Urinary bladder (tissue), 4 donors: ENCODE data around the gene HSD17B12. TPM values are rescaled to one million over a fixed set of nuclear protein-coding genes. Genes with fewer than 3 reads are reported as not detected.
"Not testable (repeated sequence)": the region's sequence is repeated elsewhere in the genome, so short reads cannot be mapped to it uniquely, and the experiment has no call there.

ENCODE experiments used
- DNase-seq: peaks from one replicate; pipeline ENCODE4 v3.0.0-alpha.2; 2015; ENCODE audit errors: extremely low spot score
- H3K27ac ChIP-seq: one replicate; pipeline ENCODE4 v1.5.1; 2013; ENCODE audit warnings: low read depth, mild to moderate bottlenecking, moderate library complexity
- H3K36me3 ChIP-seq: one replicate; pipeline ENCODE4 v1.6.1; 2013; ENCODE audit warnings: mild to moderate bottlenecking, moderate library complexity; ENCODE audit not compliant: insufficient read depth
- H3K4me1 ChIP-seq: one replicate; pipeline ENCODE4 v1.6.1; 2013; ENCODE audit warnings: mild to moderate bottlenecking, moderate library complexity; ENCODE audit not compliant: insufficient read depth
- H3K4me3 ChIP-seq: one replicate; pipeline ENCODE4 v1.5.1; 2013; ENCODE audit warnings: low read depth, low read length
- WGBS: extraction: QIAGEN DNeasy Blood & Tissue Kit; methylation state at CpG from one replicate; pipeline ENCODE4 v1.1.7; 2013; 5-methylcytosine and 5-hydroxymethylcytosine counted together
- polyA plus RNA-seq: library from polyadenylated mRNA; stranded (reverse); fragments of 200-250 nt; gene quantifications from one replicate; pipeline ENCODE4 v1.2.3, GENCODE V29; 2013
- total RNA-seq: library from RNA; depleted of rRNA; stranded (reverse); fragments of >200 nt; gene quantifications from one replicate; pipeline ENCODE4 v1.2.3, GENCODE V29; 2014
- donor health status: healthy with polysubstance abuse.
- donor health status: healthy.

The HSD17B12 gene
- total and polyA plus RNA-seq, 2 donors, result 32.3 to 99.3 TPM

- Histone ChIP-seq H3K4me1 (no peaks in the 10 kb centered on the region), H3K27ac (no peak overlapping the region), H3K36me3 (no peaks in the 10 kb centered on the region), H3K4me3 (no peak overlapping the region)
- no peak for DNase-seq
- WGBS, result 55% methylated on average over 1 of the region's 1 CpG
Measured at GRCh38 chr11:43664295-43664694, 16.2 kb upstream of the HSD17B12 start.

GRCh38 chr11:43671284-43671683, 9.3 kb upstream of the HSD17B12 start:
- WGBS, result 86% methylated on average over 6 of the region's 6 CpGs
- not testable (repeated sequence) for DNase-seq, H3K4me3 ChIP-seq, H3K4me1 ChIP-seq, H3K36me3 ChIP-seq, H3K27ac ChIP-seq

DNA sequence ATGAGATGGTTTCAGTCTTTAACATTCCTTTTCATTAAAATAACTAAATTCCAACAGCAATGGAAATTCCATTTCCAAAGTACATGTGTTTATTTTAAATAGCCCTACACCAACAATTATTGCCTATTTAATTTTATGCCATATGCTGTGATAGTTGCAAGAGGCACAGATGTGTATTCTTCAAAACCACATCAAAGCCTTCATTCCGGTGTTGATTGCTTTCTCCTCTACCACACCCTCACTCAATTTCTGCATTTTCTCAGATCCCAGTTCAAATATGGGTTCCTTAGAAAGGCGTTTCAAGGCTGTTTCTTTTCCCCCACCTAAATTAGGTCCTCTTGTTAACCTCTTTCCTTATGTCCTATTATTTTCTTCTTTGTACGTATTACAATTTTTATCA, 6.0 kb upstream of the HSD17B12 start:
- Histone ChIP-seq H3K4me1 (no peaks in the 10 kb centered on the region), H3K4me3 (no peak overlapping the region), H3K36me3 (no peaks in the 10 kb centered on the region), H3K27ac (no peak overlapping the region)
- DNase-seq, result no peak
- WGBS, result 55% methylated on average over 3 of the region's 3 CpGs

- H3K4me3 ChIP-seq, result no peak overlapping the region
- H3K27ac ChIP-seq, result no peak overlapping the region
- DNase-seq, result no peak
- WGBS, result 46% methylated on average over 2 of the region's 2 CpGs
- no peaks in the 10 kb centered on the region for H3K4me1 ChIP-seq
- H3K36me3 ChIP-seq, result no peaks in the 10 kb centered on the region
Measured at GRCh38 chr11:43676933-43677332, 3.6 kb upstream of the HSD17B12 start.

GRCh38 chr11:43681401-43681942, 934 bp downstream of the HSD17B12 start:
- H3K27ac ChIP-seq, result peak overlapping the region; percentile 93
- WGBS, result 10% methylated on average over 12 of the region's 12 CpGs

GRCh38 chr11:43682081-43682480, 1.5 kb downstream of the HSD17B12 start:
- DNase-seq, H3K4me3 ChIP-seq, H3K27ac ChIP-seq, H3K36me3 ChIP-seq, H3K4me1 ChIP-seq: not testable (repeated sequence)
- 87% methylated on average over 11 of the region's 11 CpGs for WGBS

More at GRCh38 chr11:43681401-43681942, 934 bp downstream of the HSD17B12 start:
- H3K36me3 ChIP-seq, result no peaks in the 10 kb centered on the region
- no peaks in the 10 kb centered on the region for H3K4me1 ChIP-seq
- DNase-seq, result peak; percentile 45
- peak overlapping the region; percentile 71 for H3K4me3 ChIP-seq

DNA sequence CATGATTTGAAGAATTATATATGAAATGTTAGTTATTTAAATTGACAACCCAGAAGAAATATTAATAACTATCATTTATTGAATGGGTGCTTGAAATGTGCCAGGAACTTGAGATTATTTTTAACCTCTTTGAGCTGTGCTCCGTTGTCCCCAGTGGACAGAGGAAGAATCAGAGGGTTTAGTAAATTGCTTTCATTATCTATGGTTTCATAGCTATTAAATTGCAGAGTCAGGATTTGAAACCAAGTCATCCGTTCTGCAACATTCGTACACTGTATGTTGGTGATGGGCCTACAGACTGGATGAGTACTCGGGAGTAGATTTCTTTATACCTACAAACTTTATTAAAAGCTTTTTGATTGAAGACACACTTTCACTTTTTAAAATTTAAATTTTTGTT, 4.9 kb downstream of the HSD17B12 start:
- Histone ChIP-seq H3K27ac (no peak overlapping the region), H3K4me3 (no peak overlapping the region), H3K36me3 (no peaks in the 10 kb centered on the region), H3K4me1 (no peaks in the 10 kb centered on the region)
- DNase-seq, result no peak
- 85% methylated on average over 4 of the region's 4 CpGs for WGBS

GRCh38 chr11:43686207-43686606, 5.7 kb downstream of the HSD17B12 start:
- DNase-seq, result no peak
- Histone ChIP-seq H3K4me3 (no peak overlapping the region), H3K27ac (no peak overlapping the region), H3K4me1 (no peaks in the 10 kb centered on the region), H3K36me3 (no peaks in the 10 kb centered on the region)
- 74% methylated on average over 5 of the region's 5 CpGs for WGBS

- Histone ChIP-seq H3K4me1 (no peaks in the 10 kb centered on the region), H3K36me3 (no peaks in the 10 kb centered on the region), H3K27ac (no peak overlapping the region), H3K4me3 (no peak overlapping the region)
- DNase-seq, result no peak
- WGBS, result 66% methylated on average over 3 of the region's 3 CpGs
Measured at GRCh38 chr11:43687120-43687791, 6.7 kb downstream of the HSD17B12 start.

- no peak overlapping the region for H3K4me3 ChIP-seq
- no peaks in the 10 kb centered on the region for H3K4me1 ChIP-seq
- WGBS, result 70% methylated on average over 4 of the region's 4 CpGs
- H3K27ac ChIP-seq, result no peak overlapping the region
- no peaks in the 10 kb centered on the region for H3K36me3 ChIP-seq
- DNase-seq, result no peak
Measured at GRCh38 chr11:43688394-43688793, 7.9 kb downstream of the HSD17B12 start.

GRCh38 chr11:43689167-43689566, 8.6 kb downstream of the HSD17B12 start:
- H3K36me3 ChIP-seq, result no peaks in the 10 kb centered on the region
- H3K4me3 ChIP-seq, result no peak overlapping the region
- 82% methylated on average over 2 of the region's 2 CpGs for whole genome bisulfite sequencing
- DNase-seq, result no peak
- H3K4me1 ChIP-seq, result no peaks in the 10 kb centered on the region
- H3K27ac ChIP-seq, result no peak overlapping the region

DNA sequence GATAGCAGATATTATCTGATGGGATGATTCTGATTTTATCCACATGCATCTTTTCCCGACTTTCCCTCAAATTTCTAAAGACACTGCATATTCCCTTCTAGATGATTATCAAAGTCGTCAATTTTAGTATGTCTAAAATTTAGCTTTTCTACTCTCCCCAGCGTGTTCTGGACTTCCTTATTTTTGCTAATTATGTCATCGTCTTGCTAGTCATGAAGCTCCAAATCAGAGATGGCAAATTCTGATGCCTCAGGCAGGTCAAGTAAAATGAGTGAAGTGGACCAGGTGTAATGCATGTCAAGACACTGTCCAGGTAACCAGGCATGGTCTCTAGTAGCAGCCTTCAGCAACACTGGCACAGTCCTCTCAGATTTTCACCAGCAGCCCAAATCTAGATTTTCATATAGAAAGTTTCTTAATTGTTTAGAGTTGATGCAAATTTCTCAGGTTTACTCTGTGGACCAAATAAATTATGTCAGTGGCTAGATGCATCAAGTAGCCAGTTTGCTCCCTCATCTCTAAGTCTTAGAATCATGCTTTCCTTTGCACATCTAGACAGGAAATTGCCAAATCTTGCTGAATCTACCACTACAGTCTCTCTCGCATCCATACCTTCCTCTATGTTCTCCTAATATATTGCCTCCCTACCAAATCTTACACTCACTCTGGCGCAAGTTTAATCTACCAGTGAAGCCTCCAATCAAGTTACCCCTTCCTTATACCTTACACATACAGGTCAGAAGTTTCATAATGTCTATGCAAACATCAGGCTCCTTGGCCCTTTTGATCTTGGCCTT, 10.6 kb downstream of the HSD17B12 start:
- H3K27ac ChIP-seq, result no peak overlapping the region

GRCh38 chr11:43691806-43692205, 11.3 kb downstream of the HSD17B12 start:
- 93% methylated on average over 1 of the region's 1 CpG for WGBS
- no peak overlapping the region for H3K27ac ChIP-seq
- no peak overlapping the region for H3K4me3 ChIP-seq
- DNase-seq, result no peak
- no peaks in the 10 kb centered on the region for H3K4me1 ChIP-seq
- H3K36me3 ChIP-seq, result no peaks in the 10 kb centered on the region

More for the DNA sequence above, 10.6 kb downstream of the HSD17B12 start:
- DNase-seq, result no peak
- WGBS, result 86% methylated on average over 6 of the region's 6 CpGs
- Histone ChIP-seq H3K36me3 (no peaks in the 10 kb centered on the region), H3K4me1 (no peaks in the 10 kb centered on the region), H3K4me3 (no peak overlapping the region)

DNA sequence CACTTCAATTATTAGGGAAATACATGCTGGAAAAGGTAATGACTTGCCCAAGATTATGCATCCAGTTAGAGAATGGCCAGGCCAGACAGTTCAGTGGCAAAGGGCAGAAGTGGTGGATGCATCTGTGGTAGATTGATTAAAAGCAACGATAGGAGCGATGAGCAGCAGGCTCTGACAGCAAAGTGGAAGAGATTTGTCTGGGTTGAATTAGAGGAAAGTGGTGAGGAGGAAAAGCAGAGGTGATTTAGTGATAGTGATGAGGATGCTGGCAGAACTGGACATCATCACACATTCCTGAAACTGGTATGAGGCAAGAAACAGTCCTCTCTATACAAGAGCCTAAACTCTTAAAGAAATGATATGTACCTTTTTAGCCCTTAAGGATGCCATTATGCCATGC, 12.5 kb downstream of the HSD17B12 start:
- no peak for DNase-seq
- 68% methylated on average over 2 of the region's 2 CpGs for WGBS
- no peaks in the 10 kb centered on the region for H3K4me1 ChIP-seq
- H3K4me3 ChIP-seq, result no peak overlapping the region
- H3K27ac ChIP-seq, result no peak overlapping the region
- no peaks in the 10 kb centered on the region for H3K36me3 ChIP-seq
